HUES6 (cell line): ENCODE results near the gene EGFLAM.

Experiments
- H3K27ac ChIP-seq: 2 replicates; pipeline ENCODE4 v1.7.0; 2013; ENCODE audit warnings: low read depth, mild to moderate bottlenecking, low read length, inconsistent platforms
- H3K27me3 ChIP-seq: 2 replicates; pipeline ENCODE4 v1.6.1; 2013; ENCODE audit warnings: low read length; ENCODE audit not compliant: control insufficient read depth, insufficient read depth
- H3K36me3 ChIP-seq: 2 replicates; pipeline ENCODE4 v1.6.1; 2013; ENCODE audit warnings: low read length; ENCODE audit not compliant: control insufficient read depth, insufficient read depth
- H3K4me1 ChIP-seq: 2 replicates; pipeline ENCODE4 v1.6.1; 2013; ENCODE audit warnings: low read length; ENCODE audit not compliant: control insufficient read depth, insufficient read depth
- H3K4me3 ChIP-seq: 2 replicates; pipeline ENCODE4 v1.5.1; 2013; ENCODE audit warnings: low read depth, low read length
- H3K9ac ChIP-seq: one replicate; pipeline ENCODE4 v1.6.1; 2013; ENCODE audit warnings: mild to moderate bottlenecking, low read length
- H3K9me3 ChIP-seq: 2 replicates; pipeline ENCODE4 v1.6.1; 2013; ENCODE audit warnings: low read depth, low read length; ENCODE audit not compliant: control insufficient read depth, insufficient read depth

EGFLAM gene

GRCh38 chr5:38373743-38374142 is 115.4 kb downstream of the EGFLAM start:
- Histone ChIP-seq H3K27me3 (no peaks in the 10 kb centered on the region), H3K9me3 (no peaks in the 10 kb centered on the region)

DNA sequence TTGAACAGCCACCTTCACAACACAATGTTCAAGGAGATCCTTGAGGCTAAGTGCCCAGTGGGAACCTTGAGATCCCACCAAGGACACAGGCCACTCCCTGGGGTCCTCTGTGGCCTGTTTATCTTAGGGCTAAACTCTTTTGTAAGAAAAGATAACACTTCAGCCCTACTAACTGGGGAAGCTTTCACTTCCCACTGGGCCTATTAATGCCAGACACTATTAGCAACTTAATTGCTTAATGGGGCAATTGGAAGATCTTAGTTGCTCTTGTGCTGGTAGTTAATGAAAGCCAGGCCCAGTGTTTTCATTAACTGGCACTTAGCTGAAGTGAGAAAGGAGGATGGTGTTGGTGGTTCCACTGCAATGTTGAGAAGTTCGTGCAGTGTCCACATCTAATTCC is 117.1 kb downstream of the EGFLAM start:
- Histone ChIP-seq H3K27me3 (no peaks in the 10 kb centered on the region), H3K27ac (no peak overlapping the region), H3K9me3 (no peaks in the 10 kb centered on the region), H3K4me1 (peaks cover 26% of the 10 kb centered on the region), H3K36me3 (no peaks in the 10 kb centered on the region), H3K4me3 (no peak overlapping the region), H3K9ac (no peak overlapping the region)

More at GRCh38 chr5:38373743-38374142, 115.4 kb downstream of the EGFLAM start:
- Histone ChIP-seq H3K36me3 (no peaks in the 10 kb centered on the region), H3K27ac (no peak overlapping the region), H3K4me1 (peaks cover 10% of the 10 kb centered on the region; the same call in 1 of the 2 replicates), H3K9ac (no peak overlapping the region), H3K4me3 (no peak overlapping the region)

DNA sequence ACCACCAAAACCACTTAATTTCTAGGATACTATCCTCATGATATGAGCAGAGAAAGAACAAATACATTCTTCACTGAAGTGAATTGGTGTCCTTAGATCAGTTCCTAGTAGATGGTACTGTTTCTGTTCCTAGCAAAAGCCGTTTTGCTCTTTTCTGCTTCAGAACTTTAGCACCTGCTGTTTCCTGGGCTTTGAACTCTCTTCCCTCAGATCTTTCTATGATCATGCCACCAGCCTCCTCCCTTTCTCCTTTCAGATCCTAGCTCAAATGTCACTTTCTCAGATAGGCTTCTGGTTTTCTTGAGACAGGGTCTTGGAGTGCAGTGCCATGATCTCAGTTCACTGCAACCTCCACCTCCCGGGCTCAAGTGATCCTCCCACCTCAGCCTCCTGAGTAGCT is 118.0 kb downstream of the EGFLAM start:
- Histone ChIP-seq H3K4me1 (peaks cover 36% of the 10 kb centered on the region), H3K36me3 (no peaks in the 10 kb centered on the region), H3K9ac (no peak overlapping the region), H3K27ac (no peak overlapping the region), H3K27me3 (no peaks in the 10 kb centered on the region), H3K4me3 (no peak overlapping the region), H3K9me3 (no peaks in the 10 kb centered on the region)

- Histone ChIP-seq H3K36me3 (no peaks in the 10 kb centered on the region), H3K9me3 (no peaks in the 10 kb centered on the region), H3K4me1 (peaks cover 38% of the 10 kb centered on the region), H3K4me3 (no peak overlapping the region), H3K27ac (no peak overlapping the region), H3K9ac (no peak overlapping the region), H3K27me3 (no peaks in the 10 kb centered on the region)
These were observed 120.2 kb downstream of the EGFLAM start for GRCh38 chr5:38378579-38378978.

DNA sequence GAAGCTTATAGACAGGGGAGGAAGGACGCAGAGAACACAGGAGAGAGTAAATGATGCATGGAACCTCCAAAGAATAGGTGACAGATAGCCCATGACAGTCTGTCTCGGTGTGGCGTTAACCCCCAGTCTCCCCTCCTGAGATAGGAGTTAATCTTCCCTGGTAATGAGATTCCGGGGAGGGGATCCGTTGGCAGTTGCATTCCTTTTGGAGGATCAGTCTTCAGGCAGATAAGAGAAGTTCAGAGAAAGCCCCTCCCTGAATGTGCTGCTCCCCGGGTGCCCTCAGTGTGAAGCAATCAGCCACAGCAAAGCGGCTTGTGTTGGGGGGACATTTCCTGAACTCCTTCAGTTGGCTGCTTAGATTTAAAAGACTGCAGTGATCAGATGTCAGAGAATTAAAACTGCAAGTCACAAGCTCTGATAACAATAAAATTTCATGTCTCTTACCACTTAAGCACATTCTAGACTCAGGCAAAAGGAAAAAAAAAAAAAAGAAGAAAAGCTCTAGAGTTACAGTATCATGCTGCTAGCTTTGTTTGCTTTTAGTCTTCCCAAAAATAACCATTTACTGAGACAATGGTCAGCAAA is 121.1 kb downstream of the EGFLAM start:
- Histone ChIP-seq H3K27ac (peak overlapping the region; percentile 37; the same call in 1 of the 2 replicates), H3K36me3 (no peaks in the 10 kb centered on the region)

GRCh38 chr5:38380537-38380936 is 122.2 kb downstream of the EGFLAM start:
- no peak overlapping the region for H3K9ac ChIP-seq
- no peaks in the 10 kb centered on the region for H3K36me3 ChIP-seq
- H3K27ac ChIP-seq, result peak overlapping the region; percentile 37
- no peaks in the 10 kb centered on the region for H3K27me3 ChIP-seq
- H3K9me3 ChIP-seq, result no peaks in the 10 kb centered on the region
- peaks cover 33% of the 10 kb centered on the region for H3K4me1 ChIP-seq
- no peak overlapping the region for H3K4me3 ChIP-seq

More for the DNA sequence above, 121.1 kb downstream of the EGFLAM start:
- peaks cover 38% of the 10 kb centered on the region for H3K4me1 ChIP-seq
- no peaks in the 10 kb centered on the region for H3K9me3 ChIP-seq
- H3K27me3 ChIP-seq, result no peaks in the 10 kb centered on the region
- H3K9ac ChIP-seq, result peak overlapping the region; percentile 35
- H3K4me3 ChIP-seq, result no peak overlapping the region

DNA sequence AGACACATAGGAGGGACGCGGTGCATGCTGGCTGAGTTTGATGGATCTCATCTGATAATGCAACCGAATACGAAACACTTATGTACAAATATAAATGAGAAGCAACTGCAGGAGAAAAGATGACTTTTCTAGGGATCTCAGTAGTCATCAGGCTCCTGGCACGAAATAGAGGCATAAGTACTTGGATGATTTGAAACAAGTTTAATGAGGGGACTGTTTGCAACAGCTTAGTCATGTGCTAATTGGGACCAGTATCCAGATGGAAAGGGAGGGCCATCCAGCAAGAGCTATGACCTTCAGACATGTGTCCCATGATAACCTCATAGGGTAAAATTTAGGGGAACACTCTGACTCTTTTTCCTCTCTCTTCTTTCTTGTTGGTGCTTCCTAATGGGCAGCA is 123.0 kb downstream of the EGFLAM start:
- Histone ChIP-seq H3K4me3 (no peak overlapping the region), H3K4me1 (peaks cover 32% of the 10 kb centered on the region), H3K36me3 (no peaks in the 10 kb centered on the region)

GRCh38 chr5:38382898-38383297 is 124.5 kb downstream of the EGFLAM start:
- Histone ChIP-seq H3K36me3 (no peaks in the 10 kb centered on the region), H3K27me3 (no peaks in the 10 kb centered on the region), H3K4me1 (peaks cover 27% of the 10 kb centered on the region), H3K9me3 (no peaks in the 10 kb centered on the region), H3K9ac (no peak overlapping the region), H3K27ac (no peak overlapping the region), H3K4me3 (no peak overlapping the region)

More for the DNA sequence above, 123.0 kb downstream of the EGFLAM start:
- H3K27me3 ChIP-seq, result no peaks in the 10 kb centered on the region
- H3K27ac ChIP-seq, result no peak overlapping the region
- H3K9me3 ChIP-seq, result no peaks in the 10 kb centered on the region
- no peak overlapping the region for H3K9ac ChIP-seq

DNA sequence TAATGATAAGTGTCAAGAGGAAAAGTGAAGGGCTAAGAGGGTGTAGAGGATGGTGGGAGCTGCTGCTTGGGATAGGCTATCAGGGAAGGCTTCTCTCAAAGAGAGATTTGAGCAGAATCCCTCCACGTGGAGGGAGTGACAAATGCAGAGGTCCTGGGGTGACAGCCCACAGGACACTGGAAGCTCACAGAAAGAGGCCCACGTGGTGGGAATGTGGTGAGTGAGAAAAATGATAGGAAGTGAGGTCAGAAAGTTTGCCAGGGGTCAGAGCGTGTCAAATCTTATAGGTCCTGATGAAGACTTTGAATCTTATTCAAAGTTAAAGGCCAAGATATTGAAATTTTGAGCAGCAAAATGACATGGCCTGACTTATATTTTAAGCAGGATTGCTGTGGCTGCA is 125.3 kb downstream of the EGFLAM start:
- Histone ChIP-seq H3K36me3 (no peaks in the 10 kb centered on the region), H3K9me3 (no peaks in the 10 kb centered on the region), H3K4me3 (no peak overlapping the region), H3K9ac (no peak overlapping the region), H3K4me1 (peaks cover 27% of the 10 kb centered on the region), H3K27me3 (no peaks in the 10 kb centered on the region), H3K27ac (no peak overlapping the region)

DNA sequence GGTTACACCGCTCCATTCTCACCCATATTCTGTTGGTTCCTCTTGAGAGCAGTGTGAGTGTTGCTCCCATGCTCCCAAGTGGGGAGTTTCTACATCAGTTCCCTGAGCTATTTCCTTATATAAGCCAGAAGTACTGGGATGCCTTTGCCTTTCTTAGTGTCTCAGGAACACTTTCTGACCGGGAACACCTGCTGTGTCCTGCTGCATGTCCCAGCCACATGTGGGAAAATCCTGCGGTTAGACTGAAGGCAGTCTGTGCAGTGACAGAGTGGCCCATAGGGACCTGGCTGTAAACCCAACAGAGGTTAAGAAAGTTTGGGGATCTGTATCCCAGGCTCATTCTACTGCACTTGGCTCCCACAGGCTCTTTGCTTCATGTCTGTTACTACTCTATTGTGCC is 126.0 kb downstream of the EGFLAM start:
- H3K4me1 ChIP-seq, result peaks cover 22% of the 10 kb centered on the region
- no peaks in the 10 kb centered on the region for H3K27me3 ChIP-seq
- H3K9me3 ChIP-seq, result no peaks in the 10 kb centered on the region
- H3K9ac ChIP-seq, result no peak overlapping the region
- H3K4me3 ChIP-seq, result no peak overlapping the region
- no peaks in the 10 kb centered on the region for H3K36me3 ChIP-seq
- no peak overlapping the region for H3K27ac ChIP-seq

- no peak overlapping the region for H3K9ac ChIP-seq
- H3K36me3 ChIP-seq, result no peaks in the 10 kb centered on the region
- no peak overlapping the region for H3K4me3 ChIP-seq
- no peak overlapping the region for H3K27ac ChIP-seq
- H3K27me3 ChIP-seq, result no peaks in the 10 kb centered on the region
- H3K9me3 ChIP-seq, result no peaks in the 10 kb centered on the region
- H3K4me1 ChIP-seq, result no peaks in the 10 kb centered on the region
These were observed 128.8 kb downstream of the EGFLAM start for GRCh38 chr5:38387161-38387560.
